CD14-positive monocyte (primary cell): ENCODE data around the gene URM1. TPM values are rescaled to one million over a fixed set of nuclear protein-coding genes. Genes with fewer than 3 reads are reported as not detected.

Source experiments
- DNase-seq, 3 donors: peaks; one replicate each; pipeline ENCODE4 v3.0.0-alpha.2; 2011 to 2022
- H2AFZ ChIP-seq: 2 replicates; pipeline ENCODE4 v1.6.0; 2012; ENCODE audit warnings: mild to moderate bottlenecking, low read depth, low read length, inconsistent platforms; ENCODE audit not compliant: insufficient read depth, poor library complexity, severe bottlenecking
- H3K27ac ChIP-seq, 2 donors: 1 replicate in 1 of 2; 2 replicates in 1 of 2; pipeline ENCODE4 v1.5.1; 2012 to 2013; ENCODE audit warnings: low read length in 2 of 2, control low read depth in 1 of 2, inconsistent platforms in 1 of 2, low read depth in 1 of 2, mild to moderate bottlenecking in 1 of 2
- H3K27me3 ChIP-seq, 2 donors: one replicate each; pipeline versions ENCODE4 v1.6.0 to v1.6.1; 2011 to 2013; ENCODE audit warnings: low read length in 2 of 2; ENCODE audit not compliant: control insufficient read depth in 2 of 2, insufficient read depth in 2 of 2
- H3K36me3 ChIP-seq, 2 donors: replicated peaks in 1 of 2; 1 replicate in 1 of 2; 2 replicates in 1 of 2; pipeline versions ENCODE4 v1.5.1 to v1.6.1; 2012 to 2013; ENCODE audit warnings: low read length in 2 of 2, control low read depth in 1 of 2, inconsistent platforms in 1 of 2, mild to moderate bottlenecking in 1 of 2; ENCODE audit not compliant: insufficient read depth in 2 of 2, control insufficient read depth in 1 of 2
- H3K4me1 ChIP-seq, 2 donors: 1 replicate in 1 of 2; 2 replicates in 1 of 2; pipeline versions ENCODE4 v1.5.1 to v1.6.1; 2012 to 2013; ENCODE audit warnings: low read length in 2 of 2, control low read depth in 1 of 2, inconsistent platforms in 1 of 2, mild to moderate bottlenecking in 1 of 2, moderate library complexity in 1 of 2; ENCODE audit not compliant: insufficient read depth in 2 of 2, control insufficient read depth in 1 of 2
- H3K4me2 ChIP-seq: replicated peaks from 2 replicates; pipeline ENCODE3; 2012; ENCODE audit warnings: low read length, moderate library complexity, mild to moderate bottlenecking; ENCODE audit not compliant: poor library complexity, severe bottlenecking; ENCODE audit errors: extremely low read depth
- H3K4me3 ChIP-seq, 3 experiments: fragments of 200-600 bp in 1 of 3; sonication (generic) in 1 of 3; replicated peaks in 1 of 3; 1 replicate in 2 of 3; 2 replicates in 1 of 3; pipeline ENCODE4 v1.5.1; 2011 to 2013; ENCODE audit warnings: low read length in 3 of 3, mild to moderate bottlenecking in 3 of 3, control low read depth in 2 of 3, low read depth in 2 of 3, inconsistent platforms in 1 of 3, moderate library complexity in 1 of 3
- H3K79me2 ChIP-seq: 2 replicates; pipeline ENCODE4 v1.6.0; 2012; ENCODE audit warnings: mild to moderate bottlenecking, control low read depth, inconsistent platforms, low read length, moderate library complexity; ENCODE audit not compliant: insufficient read depth
- H3K9ac ChIP-seq: 2 replicates; pipeline ENCODE4 v1.6.0; 2017; ENCODE audit warnings: low read length, mild to moderate bottlenecking; ENCODE audit not compliant: insufficient read depth, poor library complexity, severe bottlenecking
- H3K9me3 ChIP-seq, 2 donors: replicated peaks in 1 of 2; 1 replicate in 1 of 2; 2 replicates in 1 of 2; pipeline versions ENCODE4 v1.5.1 to v1.6.1; 2012 to 2013; ENCODE audit warnings: low read length in 2 of 2, control low read depth in 1 of 2; ENCODE audit not compliant: control insufficient read depth in 1 of 2, insufficient read depth in 1 of 2
- H4K20me1 ChIP-seq: 2 replicates; pipeline ENCODE4 v1.6.0; 2012; ENCODE audit warnings: mild to moderate bottlenecking, low read length, control low read depth, moderate library complexity; ENCODE audit not compliant: insufficient read depth
- H3K27ac Mint-ChIP-seq, 7 donors: one replicate each; pipeline ENCODE4 v1.8.0; 2020; ENCODE audit warnings: mild to moderate bottlenecking in 7 of 7, mixed read lengths in 7 of 7, moderate library complexity in 6 of 7, inconsistent platforms in 2 of 7
- H3K27me3 Mint-ChIP-seq, 3 donors: one replicate each; pipeline ENCODE4 v1.8.0; 2021 to 2022; ENCODE audit warnings: low read depth in 3 of 3, mild to moderate bottlenecking in 3 of 3, mixed read lengths in 3 of 3, moderate library complexity in 3 of 3, inconsistent platforms in 1 of 3
- H3K36me3 Mint-ChIP-seq, 2 donors: one replicate each; pipeline ENCODE4 v1.8.0; 2020; ENCODE audit warnings: mixed read lengths in 2 of 2, inconsistent platforms in 1 of 2, mild to moderate bottlenecking in 1 of 2
- H3K4me1 Mint-ChIP-seq: one replicate; pipeline ENCODE4 v1.8.0; 2020; ENCODE audit warnings: mild to moderate bottlenecking, mixed read lengths
- H3K4me3 Mint-ChIP-seq, 2 donors: one replicate each; pipeline ENCODE4 v1.8.0; 2020; ENCODE audit warnings: mild to moderate bottlenecking in 2 of 2, mixed read lengths in 2 of 2, moderate library complexity in 1 of 2
- H3K9me3 Mint-ChIP-seq, 7 donors: one replicate each; pipeline ENCODE4 v1.8.0; 2020 to 2022; ENCODE audit warnings: mixed read lengths in 7 of 7, mild to moderate bottlenecking in 6 of 7, moderate library complexity in 6 of 7, inconsistent platforms in 2 of 7
- CTCF ChIP-seq: fragments of 200-600 bp; IDR thresholded peaks from one replicate; pipeline ENCODE4 v1.8.0; 2022; ENCODE audit warnings: antibody characterized with exemption, mild to moderate bottlenecking
- WGBS: methylation state at CpG from one replicate; pipeline ENCODE4 v1.1.5; 2013; ENCODE audit warnings: missing lambda C conversion rate; ENCODE audit not compliant: insufficient coverage; 5-methylcytosine and 5-hydroxymethylcytosine counted together
- intact Hi-C, 2 donors: fragments of 100-400 bp; cut with micrococcal nuclease; formaldehyde crosslinking; loops; one replicate each; pipeline versions ENCODE4 v1.15.0 to v1.15.1; 2023
- polyA plus RNA-seq, 3 donors: library from polyadenylated mRNA; depleted of rRNA in 1 of 3; unstranded in 2 of 3; stranded (reverse) in 1 of 3; fragments of 300-500 nt in 2 of 3; fragments of >200 nt in 1 of 3; fragmentation: Illumina TruSeq in 2 of 3; gene quantifications; 1 replicate in 2 of 3; 2 replicates in 1 of 3; pipeline ENCODE4 v1.2.3, GENCODE V29; 2012 to 2021

Gene URM1
- polyA plus RNA-seq, 3 donors: 37.5 to 39.7 (median 38.3) TPM

GRCh38 chr9:128375865-128376264, 4.7 kb downstream of the URM1 start:
- Histone ChIP-seq H3K27me3 (no peaks in the 10 kb centered on the region), H3K4me2 (no peak overlapping the region), H2AFZ (no peak overlapping the region), H3K4me3 (no peak overlapping the region), H3K4me1 (peaks cover 13 to 14% of the 10 kb centered on the region in 2 donors), H3K27ac (no peak overlapping the region), H3K9ac (no peak overlapping the region), H3K9me3 (no peaks in the 10 kb centered on the region), H3K36me3 (peaks cover 25 to 58% of the 10 kb centered on the region in 2 donors), H4K20me1 (peaks cover 18% of the 10 kb centered on the region), H3K79me2 (peaks cover 57% of the 10 kb centered on the region)
- Mint-ChIP-seq H3K27ac (no peak overlapping the region), H3K4me1 (peaks cover 21% of the 10 kb centered on the region), H3K9me3 (no peaks in the 10 kb centered on the region), H3K36me3 (peaks cover 39 to 62% of the 10 kb centered on the region in 2 donors), H3K27me3 (peaks cover 0 to 3% (median 0%) of the 10 kb centered on the region in 3 donors), H3K4me3 (no peak overlapping the region)
- intact Hi-C loops: loop anchor here in 1 of 2 donors (10.0 kb wide), 1 partner anchor 51 kb away; the partner anchor contains the start of genes COQ4 and TRUB2
- WGBS: 92% methylated on average over 3 of the region's 5 CpGs
- no peak for DNase-seq
- no peak for TF ChIP-seq CTCF

GRCh38 chr9:128382261-128382660, 11.1 kb downstream of the URM1 start:
- H3K27me3 Mint-ChIP-seq: peaks cover 0 to 1% (median 0%) of the 10 kb centered on the region in 3 donors
- no peaks in the 10 kb centered on the region for H3K4me1 Mint-ChIP-seq
- Histone ChIP-seq H3K9me3 (no peaks in the 10 kb centered on the region), H3K4me2 (no peak overlapping the region), H3K27me3 (no peaks in the 10 kb centered on the region), H3K36me3 (peaks cover 69 to 96% of the 10 kb centered on the region in 2 donors), H3K9ac (no peak overlapping the region), H3K4me1 (no peaks in the 10 kb centered on the region), H3K27ac (no peak overlapping the region), H3K4me3 (no peak overlapping the region), H4K20me1 (peaks cover 19% of the 10 kb centered on the region), H3K79me2 (peaks cover 7% of the 10 kb centered on the region), H2AFZ (no peak overlapping the region)
- no CpG with 5 or more reads among the region's 6 CpGs for WGBS
- no peak for TF ChIP-seq CTCF
- DNase-seq: no peak
- peaks cover 49 to 88% of the 10 kb centered on the region in 2 donors for H3K36me3 Mint-ChIP-seq
- no peaks in the 10 kb centered on the region for H3K9me3 Mint-ChIP-seq
- H3K4me3 Mint-ChIP-seq: no peak overlapping the region
- intact Hi-C loops: no loop called here
- H3K27ac Mint-ChIP-seq: no peak overlapping the region
